ENCODE results near the gene LOXL3.

The LOXL3 gene

GRCh38 chr2:74525717-74526648 is 27.8 kb downstream of the LOXL3 start, which contains the start of gene DQX1:
TSS of gene DQX1 (minus strand) at chr2:74526231. CDS start at chr2:74525729, 502 bp downstream.
- DNase-seq = peak; percentile 49

DNA sequence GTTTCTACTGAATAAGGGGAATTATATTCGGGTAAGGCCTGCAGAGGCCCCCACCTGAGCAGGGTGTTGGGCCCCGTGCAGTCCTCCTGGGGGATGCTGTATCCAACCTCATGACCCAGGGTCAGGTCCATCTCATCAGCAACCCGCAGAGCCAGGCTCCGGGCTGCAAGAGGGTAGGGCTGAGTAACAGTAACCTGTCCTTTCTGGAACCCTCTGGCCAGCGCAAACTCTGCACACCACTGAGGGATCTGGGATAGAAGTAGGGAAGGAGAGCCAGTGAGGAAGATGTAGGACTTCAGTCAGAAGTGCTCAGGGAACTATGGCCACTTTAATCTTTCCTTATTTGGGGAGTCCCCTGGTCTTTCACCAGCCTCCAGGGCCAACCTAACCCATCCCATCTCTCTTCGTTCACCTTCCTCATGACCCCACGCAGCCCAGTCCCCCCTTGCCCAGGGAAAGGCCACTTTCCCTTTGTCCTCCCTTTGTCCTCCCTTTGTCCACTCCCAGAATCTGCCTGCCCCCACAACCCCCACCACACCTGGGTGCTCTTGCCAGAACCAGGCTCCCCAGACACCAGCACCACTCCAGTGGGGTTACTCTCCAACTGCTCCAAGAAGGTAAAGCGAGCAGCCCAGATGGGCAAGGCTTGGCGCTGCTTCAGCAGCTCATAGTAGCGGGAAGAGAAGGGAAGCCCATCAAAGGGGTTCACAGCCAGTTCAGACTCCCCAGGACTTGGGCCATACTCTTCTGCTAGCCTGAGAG is 28.6 kb downstream of the LOXL3 start:
- no peak for DNase-seq

GRCh38 chr2:74524005-74524404 is 29.7 kb downstream of the LOXL3 start:
- no peak for DNase-seq

DNA sequence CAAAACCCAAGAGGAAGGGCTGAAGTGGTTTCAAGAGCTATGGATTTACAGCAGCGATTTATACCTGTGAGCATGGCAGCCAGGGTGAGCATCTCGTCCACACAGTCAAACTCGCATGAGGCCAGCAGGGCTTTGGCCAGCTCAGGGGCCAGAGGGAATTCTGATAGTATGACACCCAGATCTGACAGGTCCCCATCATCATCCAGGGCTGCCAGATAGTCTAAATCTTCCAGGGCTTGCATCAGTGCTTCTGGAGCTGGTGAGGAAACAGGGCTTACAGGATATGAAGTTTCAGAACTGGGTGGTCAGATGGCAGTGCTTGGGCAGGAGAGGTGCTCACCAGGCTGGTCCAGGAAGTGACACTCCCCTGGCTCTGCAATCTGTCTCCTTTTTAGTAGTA is 31.2 kb downstream of the LOXL3 start:
- DNase-seq = no peak

DNA sequence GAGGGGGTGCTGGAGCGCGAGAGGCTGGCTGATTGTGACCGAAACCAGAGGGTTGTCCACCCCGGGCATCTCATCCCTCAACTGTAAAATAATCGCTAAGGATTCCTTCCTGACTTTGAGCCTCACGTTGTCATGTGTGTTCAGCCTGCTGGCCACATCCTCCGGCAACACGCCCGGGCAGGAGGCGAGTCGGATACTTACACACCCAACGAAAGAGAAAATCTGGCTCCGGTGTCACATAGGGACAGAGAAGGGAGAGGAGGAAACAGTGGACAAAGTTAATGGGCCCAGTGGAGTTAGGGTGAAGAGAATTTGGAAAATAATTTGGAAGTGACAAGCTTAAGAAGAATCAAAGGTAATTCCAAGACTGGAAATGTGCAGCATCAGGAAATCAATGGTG is 37.1 kb downstream of the LOXL3 start:
- DNase-seq = no peak

GRCh38 chr2:74515981-74516633 is 37.6 kb downstream of the LOXL3 start:
- peak; percentile 83 for DNase-seq

DNA sequence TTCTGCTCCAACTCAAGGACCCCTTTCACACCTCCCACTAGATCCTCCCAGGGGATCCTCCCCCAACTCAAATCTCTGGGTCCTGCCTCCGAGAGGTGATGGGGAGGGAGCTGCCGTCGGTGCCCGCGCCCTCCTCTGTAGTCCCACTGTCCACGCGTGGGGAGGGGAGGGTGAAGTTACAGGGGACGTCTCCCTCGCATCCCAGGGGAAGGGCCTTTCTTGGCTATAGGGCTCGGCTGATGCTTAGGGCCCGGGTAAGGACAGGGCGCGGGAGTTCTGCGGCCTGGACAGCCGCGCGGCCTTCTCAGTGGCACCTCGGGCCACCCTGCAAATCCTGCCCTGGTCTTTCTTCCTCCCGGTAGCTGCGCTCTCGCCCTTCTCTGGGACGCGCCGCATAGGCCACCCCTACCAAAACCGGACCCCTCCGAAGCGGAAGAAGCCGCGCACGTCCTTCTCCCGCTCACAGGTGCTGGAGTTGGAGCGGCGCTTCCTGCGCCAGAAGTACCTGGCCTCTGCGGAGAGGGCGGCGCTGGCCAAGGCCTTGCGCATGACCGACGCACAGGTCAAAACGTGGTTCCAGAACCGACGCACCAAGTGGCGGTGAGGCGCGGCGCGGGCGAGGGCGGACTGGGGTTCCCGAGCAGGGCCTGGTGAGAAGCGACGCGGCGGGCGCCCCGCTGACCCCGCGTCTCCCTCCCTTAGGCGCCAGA is 38.3 kb downstream of the LOXL3 start:
- no peak for DNase-seq

GRCh38 chr2:74514368-74515270 is 39.1 kb downstream of the LOXL3 start, which contains the start of gene TLX2:
TSS of gene TLX2 (plus strand) at chr2:74514450. CDS start at chr2:74514807, 357 bp downstream.
- DNase-seq = no peak

GRCh38 chr2:74513605-74514367 is 40.0 kb downstream of the LOXL3 start:
- DNase-seq = no peak

DNA sequence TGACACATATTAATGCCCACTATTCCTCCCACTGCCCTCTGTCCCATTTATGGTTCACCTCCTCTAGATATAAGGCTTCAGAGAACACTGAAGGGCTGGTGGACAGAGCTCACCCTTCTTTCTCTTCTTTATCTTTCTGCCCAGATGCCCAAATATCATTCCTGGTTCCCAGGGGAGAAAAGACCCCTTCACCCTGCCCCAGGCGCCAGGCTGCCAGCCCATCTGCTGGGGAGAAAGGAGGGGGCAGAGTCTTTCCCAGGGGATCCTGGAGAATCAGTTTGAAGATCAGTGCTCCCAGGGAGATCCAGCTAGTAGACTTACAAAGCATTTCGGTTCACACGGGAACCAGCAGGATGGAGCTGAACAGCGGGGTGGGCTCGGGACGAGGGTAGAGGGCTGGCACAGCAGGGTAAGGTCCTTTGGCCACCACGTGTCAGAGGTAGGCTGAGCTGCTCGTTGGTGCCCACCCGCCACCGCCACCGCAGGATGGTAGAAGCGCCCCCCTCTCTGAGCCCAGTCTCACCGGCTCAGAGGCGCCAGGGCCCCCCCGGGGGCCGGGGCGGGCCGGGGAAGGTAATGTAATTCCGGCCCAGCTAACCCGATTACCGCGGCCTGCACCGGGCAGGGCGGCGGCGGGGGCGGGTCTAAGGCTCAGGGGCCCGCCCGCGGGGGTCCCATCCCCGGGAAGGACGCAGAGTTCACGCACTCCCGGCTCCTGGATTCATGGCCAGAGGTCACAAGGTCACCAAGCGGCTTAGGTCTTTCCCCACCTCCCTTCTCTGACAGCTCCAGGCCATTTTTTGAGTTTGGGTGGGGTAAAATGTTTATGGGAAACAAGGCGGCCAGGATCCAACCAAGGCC is 40.8 kb downstream of the LOXL3 start:
- no peak for DNase-seq

DNA sequence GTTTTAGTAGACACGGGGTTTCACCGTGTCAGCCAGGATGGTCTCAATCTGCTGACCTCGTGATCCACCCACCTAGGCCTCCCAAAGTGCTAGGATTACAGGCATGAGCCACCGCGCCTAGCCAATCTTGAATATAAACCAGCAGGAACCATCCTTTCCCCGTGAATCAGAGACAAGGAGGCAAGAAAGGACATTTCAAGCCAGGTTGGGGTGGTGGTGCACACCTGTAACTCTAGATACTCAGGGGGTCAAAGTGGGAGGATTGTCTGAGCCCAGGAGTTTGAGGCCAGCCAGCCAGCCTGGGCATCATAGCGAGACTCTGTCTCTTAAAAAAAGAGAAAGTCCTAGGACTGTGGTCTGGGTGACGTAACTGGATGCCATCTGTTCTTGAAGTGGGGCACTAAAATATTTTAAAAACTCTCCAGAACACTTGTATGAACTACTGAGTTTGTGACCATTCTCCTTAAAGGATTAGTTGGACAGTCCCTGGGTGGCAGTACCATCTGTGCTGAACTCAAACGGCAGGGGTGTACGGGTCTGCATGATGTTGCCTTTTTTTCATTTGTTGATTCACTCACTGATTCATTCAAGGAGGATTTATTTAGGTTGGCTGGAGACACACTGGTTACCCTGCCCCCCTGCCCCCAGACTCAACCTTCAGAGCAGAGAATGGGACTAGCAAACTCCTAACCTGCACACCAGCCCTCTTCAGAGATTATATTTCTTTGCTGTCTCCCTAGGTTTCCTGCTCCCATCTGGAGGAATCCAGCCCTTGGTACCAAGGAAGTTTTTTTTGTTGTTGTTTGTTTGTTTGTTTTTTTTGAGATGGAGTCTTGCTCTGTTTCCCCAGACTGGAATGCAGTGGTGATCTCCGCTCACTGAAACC is 42.4 kb downstream of the LOXL3 start:
- DNase-seq = no peak

DNA sequence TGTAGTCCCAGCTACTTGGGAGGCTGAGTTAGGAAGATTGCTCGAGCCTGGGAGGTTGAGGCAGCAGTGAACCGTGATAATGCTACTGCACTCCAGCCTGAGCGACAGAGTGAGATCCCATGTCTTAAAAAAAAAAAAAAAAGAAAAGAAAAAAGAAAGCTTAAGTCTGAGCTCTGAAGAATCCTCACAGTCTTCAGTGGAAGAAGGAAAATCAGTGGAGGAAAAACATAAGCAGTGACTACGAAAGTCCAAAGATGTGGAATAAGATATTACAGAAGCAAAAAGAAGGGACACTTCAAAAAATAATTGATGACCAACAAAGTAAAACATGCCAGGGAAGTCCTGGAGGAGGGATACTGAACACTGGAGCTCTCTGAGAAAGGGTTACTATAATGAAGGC is 43.5 kb downstream of the LOXL3 start:
- DNase-seq = no peak

DNA sequence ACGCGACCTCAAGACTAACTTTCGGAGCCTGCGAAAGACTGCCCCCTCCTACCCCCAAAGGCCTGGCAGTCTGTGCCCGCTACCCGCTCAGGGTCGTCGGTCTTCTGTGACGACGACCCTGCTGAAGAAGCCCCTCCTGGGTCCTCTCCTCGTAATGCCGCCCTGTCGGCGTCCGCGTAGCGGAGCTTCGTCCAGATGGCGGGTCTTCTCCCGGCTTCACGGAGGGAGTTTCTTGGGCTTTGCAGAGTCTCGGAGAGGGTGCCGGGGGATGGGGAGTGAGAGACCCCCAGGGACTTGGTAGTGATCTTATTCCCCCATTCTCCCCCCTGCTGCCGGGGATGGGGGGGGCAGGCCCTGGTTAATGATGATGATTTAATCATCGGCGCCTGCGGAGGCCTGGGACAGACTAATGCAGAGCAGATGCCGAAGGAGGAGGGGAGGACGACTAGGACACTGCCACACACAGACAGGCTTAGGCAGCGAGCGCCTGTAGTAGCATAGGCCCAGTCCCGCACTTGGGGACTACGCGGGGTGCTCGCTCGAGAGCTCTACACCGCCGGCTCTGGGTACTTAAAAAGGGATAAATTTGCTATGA is 45.7 kb downstream of the LOXL3 start:
- no peak for DNase-seq

DNA sequence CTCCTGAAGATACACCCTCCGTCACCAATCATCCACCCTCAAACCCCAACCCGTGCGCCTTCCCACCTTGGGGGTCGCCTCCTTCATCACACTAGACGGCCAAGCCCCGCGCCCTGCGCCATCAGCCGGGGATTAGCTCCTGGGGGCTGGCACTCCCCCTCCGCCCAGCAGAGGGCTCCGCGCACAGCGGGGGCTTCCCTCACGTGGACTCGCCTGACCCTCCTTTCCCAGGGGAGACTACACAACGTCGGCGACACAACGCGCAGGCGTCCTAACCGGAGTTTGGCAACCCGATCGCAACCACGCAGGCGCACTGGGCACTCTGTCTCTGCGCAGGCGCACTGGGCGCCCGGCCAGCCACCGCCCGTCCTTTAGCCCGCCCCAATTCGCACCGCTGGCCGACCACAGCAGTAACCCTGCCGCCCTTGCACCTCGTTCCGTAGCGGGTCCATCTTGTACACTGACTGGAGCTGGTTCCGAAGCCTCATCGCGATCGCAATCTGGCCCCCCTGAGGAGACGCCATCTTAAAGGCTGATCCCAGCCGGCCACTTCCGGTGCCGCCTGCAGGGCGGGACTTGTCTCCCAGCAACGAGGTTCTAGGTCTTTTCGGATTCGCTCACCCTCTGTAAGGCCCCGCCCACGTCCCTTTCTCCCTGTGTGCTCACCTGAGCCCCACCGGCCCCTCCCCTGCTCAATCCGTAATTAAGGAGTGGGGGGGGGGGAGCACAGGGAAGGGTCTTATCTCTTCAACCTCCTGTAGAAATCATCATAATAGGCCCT is 46.4 kb downstream of the LOXL3 start, which contains the start of gene PCGF1:
Gene PCGF1 (minus strand): TSS at position 551 of the 781 bp plus-strand sequence. CDS start 27 bp downstream, at position 524.
- DNase-seq = peak; percentile 98

DNA sequence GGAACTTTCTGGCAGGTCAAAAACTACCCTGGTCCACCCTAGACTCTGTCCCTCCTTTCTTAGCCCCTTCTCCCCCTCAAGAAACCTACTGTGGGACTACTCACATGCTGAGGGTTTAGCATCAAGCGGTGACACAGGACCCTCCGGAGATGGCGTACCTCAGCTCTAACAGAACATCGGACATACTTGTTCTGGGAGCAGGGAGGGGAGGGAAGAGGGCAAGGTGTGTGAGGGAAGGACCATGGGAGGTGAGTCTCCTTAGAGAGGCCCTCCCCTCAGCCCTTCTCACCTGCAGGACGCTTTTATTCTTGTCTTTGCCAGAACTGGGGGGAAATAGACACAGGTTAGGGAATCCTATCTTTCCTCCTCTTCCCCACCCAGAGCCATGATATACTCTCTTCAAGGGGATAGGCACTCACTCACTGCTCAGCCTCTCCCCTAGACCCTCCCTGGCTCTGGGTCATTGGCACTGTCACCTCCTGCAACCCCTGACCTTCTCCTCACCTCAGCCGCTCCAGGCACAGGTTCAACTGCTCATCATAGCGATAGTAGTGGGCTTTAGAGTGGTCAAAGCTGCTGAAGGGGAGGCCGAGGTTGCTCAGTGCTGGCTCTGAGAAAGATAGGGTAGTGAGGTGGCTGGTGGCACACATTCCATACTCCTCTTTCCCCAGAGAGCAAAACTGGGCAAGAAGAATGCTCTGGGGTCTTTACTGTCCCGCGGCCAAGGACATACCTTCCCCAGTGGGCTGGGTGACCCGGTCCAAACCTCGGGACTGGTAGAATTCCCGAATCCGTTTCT is 48.1 kb downstream of the LOXL3 start:
- no peak for DNase-seq

- DNase-seq = no peak
These were observed 49.2 kb downstream of the LOXL3 start for GRCh38 chr2:74504591-74504990.
